Measurements from ENCODE around the gene WDR90. TPM values are rescaled to one million over a fixed set of nuclear protein-coding genes. Genes with fewer than 3 reads are reported as not detected.

Gene WDR90
- total RNA-seq, 1 experiment from 2014 or later: 68.2 TPM

DNA sequence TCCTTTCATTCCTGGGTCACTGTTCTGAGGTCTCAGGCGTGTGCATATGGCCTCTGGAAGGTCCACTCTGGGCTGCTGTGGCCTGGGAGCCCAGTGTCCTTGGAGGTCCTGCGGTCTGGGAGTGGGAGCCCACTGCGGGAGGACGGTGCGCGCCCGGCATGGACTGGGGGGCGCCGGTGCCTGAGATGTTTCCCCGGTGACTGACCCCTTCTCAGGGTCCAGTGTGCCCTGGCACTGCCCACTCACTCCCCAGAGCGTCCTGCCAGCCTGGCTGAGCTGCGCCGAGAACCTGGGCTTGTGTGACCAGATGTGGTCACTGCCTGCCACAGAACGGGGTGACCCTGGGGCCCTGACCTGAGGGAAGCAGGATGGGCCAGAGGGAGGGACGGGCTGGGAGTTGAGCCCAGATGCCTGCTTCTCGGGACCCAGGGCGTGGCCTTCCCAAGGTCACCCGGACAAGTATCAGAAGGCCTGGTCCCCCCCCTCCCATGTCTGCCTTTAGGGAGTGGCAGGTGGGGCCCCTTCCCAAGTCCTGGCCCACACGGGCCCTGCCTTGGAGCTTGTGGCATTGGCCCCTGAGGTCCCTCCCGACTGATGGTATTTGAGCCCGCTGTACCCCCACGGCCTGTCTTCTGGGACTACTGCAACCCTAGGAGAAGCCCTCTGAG lies 25.2 kb downstream of the WDR90 start:
- Histone ChIP-seq H3K14ac (ENCODE audit: insufficient read depth, low read length) (no peak overlapping the region), H3K4ac (ENCODE audit: low read depth, low read length) (no peak overlapping the region), H4K20me1 (ENCODE audit: control insufficient read depth, insufficient read depth, insufficient read length) (no peaks in the 10 kb centered on the region), H3K79me2 (ENCODE audit: insufficient read depth, low read length) (no peaks in the 10 kb centered on the region), H3K23ac (ENCODE audit: insufficient read length, low read depth, low read length) (no peak overlapping the region), H4K91ac (ENCODE audit: insufficient read length, low read depth, low read length) (no peak overlapping the region), H2BK15ac (ENCODE audit: low read depth, low read length) (no peak overlapping the region), H3T11ph (ENCODE audit: low read length) (no peak overlapping the region), H2BK20ac (ENCODE audit: low read depth, low read length, poor library complexity, severe bottlenecking) (no peak overlapping the region), H3K4me1 (ENCODE audit: insufficient read depth, low read length) (no peaks in the 10 kb centered on the region), H3K23me2 (ENCODE audit: insufficient read length, low read depth, low read length, poor library complexity, severe bottlenecking) (peaks cover 7% of the 10 kb centered on the region), H3K9me3 (ENCODE audit: control insufficient read depth, low read depth, low read length) (no peaks in the 10 kb centered on the region), H3K56ac (ENCODE audit: insufficient read length, low read depth, low read length) (no peak overlapping the region), H3K27ac (ENCODE audit: insufficient read length, low read depth, low read length) (no peak overlapping the region), H2BK12ac (ENCODE audit: insufficient read length, low read depth, low read length) (no peak overlapping the region), H3K9ac (ENCODE audit: extremely low read depth, insufficient read length, low read length) (no peak overlapping the region), H3K79me1 (ENCODE audit: insufficient read depth, low read depth, low read length, poor library complexity, severe bottlenecking) (no peaks in the 10 kb centered on the region), H4K8ac (replicated peaks; ENCODE audit: insufficient read length, low read depth, low read length) (no peak overlapping the region), H3K27me3 (ENCODE audit: insufficient read depth, low read length) (no peaks in the 10 kb centered on the region), H3K18ac (ENCODE audit: insufficient read length, low read depth, low read length) (no peak overlapping the region), H2BK5ac (ENCODE audit: insufficient read length, low read length) (no peak overlapping the region), H3K4me2 (ENCODE audit: insufficient read depth, insufficient read length, low read length) (no peak overlapping the region), H2AK5ac (ENCODE audit: insufficient read length, low read length) (no peak overlapping the region), H2AFZ (ENCODE audit: low read length) (no peak overlapping the region), H2BK120ac (ENCODE audit: low read depth, low read length, poor library complexity, severe bottlenecking) (no peak overlapping the region), H4K5ac (ENCODE audit: insufficient read length, low read depth, low read length) (no peak overlapping the region)
- peaks cover 3% of the 10 kb centered on the region; the same call in 1 of the 2 replicates for H3K27me3 Mint-ChIP-seq (ENCODE audit: low read depth)
- peaks cover 11 to 25% (median 23%) of the 10 kb centered on the region in 3 experiments; a peak in 6 of 7 replicates for H3K36me3 Mint-ChIP-seq (ENCODE audit: insufficient read depth in 1 of 3, low read depth in 3 of 3)
- DNase-seq: no peak
- no peaks in the 10 kb centered on the region for H3K9me3 Mint-ChIP-seq
- H3K4me3 Mint-ChIP-seq: peak overlapping the region in 1 of 2 experiments; percentile 69; a peak in 1 of 5 replicates
- no peak overlapping the region; a peak in 1 of 7 replicates for H3K27ac Mint-ChIP-seq
- H3K4me1 Mint-ChIP-seq: peaks cover 14 to 21% of the 10 kb centered on the region in 2 experiments
- TF ChIP-seq, protein P1, sequence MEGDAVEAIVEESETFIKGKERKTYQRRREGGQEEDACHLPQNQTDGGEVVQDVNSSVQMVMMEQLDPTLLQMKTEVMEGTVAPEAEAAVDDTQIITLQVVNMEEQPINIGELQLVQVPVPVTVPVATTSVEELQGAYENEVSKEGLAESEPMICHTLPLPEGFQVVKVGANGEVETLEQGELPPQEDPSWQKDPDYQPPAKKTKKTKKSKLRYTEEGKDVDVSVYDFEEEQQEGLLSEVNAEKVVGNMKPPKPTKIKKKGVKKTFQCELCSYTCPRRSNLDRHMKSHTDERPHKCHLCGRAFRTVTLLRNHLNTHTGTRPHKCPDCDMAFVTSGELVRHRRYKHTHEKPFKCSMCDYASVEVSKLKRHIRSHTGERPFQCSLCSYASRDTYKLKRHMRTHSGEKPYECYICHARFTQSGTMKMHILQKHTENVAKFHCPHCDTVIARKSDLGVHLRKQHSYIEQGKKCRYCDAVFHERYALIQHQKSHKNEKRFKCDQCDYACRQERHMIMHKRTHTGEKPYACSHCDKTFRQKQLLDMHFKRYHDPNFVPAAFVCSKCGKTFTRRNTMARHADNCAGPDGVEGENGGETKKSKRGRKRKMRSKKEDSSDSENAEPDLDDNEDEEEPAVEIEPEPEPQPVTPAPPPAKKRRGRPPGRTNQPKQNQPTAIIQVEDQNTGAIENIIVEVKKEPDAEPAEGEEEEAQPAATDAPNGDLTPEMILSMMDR (conservative IDR thresholded peaks at IDR 0.05): no peak
- WGBS (ENCODE audit: extremely low coverage, insufficient read length, low lambda C conversion rate): no CpG with 5 or more reads among the region's 22 CpGs
